A549 (cell line): ENCODE results near the gene ACRBP. TPM values are rescaled to one million over a fixed set of nuclear protein-coding genes. Genes with fewer than 3 reads are reported as not detected.
A peak's percentile ranks its signal among the peaks of the same experiment; 100 is the strongest.

Experiments
- ATAC-seq, 2 experiments: fragments of 200-7000 bp in 1 of 2; fragments of >200 bp in 1 of 2; cut with Nextera tagmentation in 1 of 2; cut with Tn5 transposase in 1 of 2; 3 replicates each; pipeline versions ENCODE4 v1.8.0 to v1.9.1; 2018 to 2020; ENCODE audit warnings: mild to moderate bottlenecking in 1 of 2, moderate library complexity in 1 of 2
- CTCF ChIA-PET: fragments of 300-600 bp; sonication (Branson Sonifier 250); formaldehyde crosslinking; extraction: SDS; loops from one replicate; lab custom pipeline; 2021; ENCODE audit warnings: antibody characterized with exemption, inconsistent platforms; lab: Yijun Ruan, JAX
- POLR2A ChIA-PET: fragments of 350-600 bp; formaldehyde crosslinking; extraction: SDS; loops from one replicate; lab custom pipeline; 2021; ENCODE audit warnings: antibody characterized with exemption, inconsistent platforms; lab: Yijun Ruan, JAX
- DNase-seq, 2 experiments: peaks; one replicate each; pipeline versions ENCODE4 v3.0.0 to v3.0.0-alpha.2; 2011 to 2016; ENCODE audit warnings: low read depth in 1 of 2, low spot score in 1 of 2
- FAIRE-seq: peaks from 2 replicates; lab custom pipeline; 2011; peaks lifted over from hg19 to GRCh38; lab: Jason Lieb, UNC
- H3K27ac ChIP-seq, 2 experiments: fragments of >200 bp; sonication (Bioruptor Twin); formaldehyde crosslinking; 3 replicates each; pipeline ENCODE4 v1.5.1; 2016 to 2017
- H3K4me1 ChIP-seq: fragments of >200 bp; sonication (Bioruptor Twin); formaldehyde crosslinking; 3 replicates; pipeline ENCODE4 v1.6.1; 2016
- H3K4me2 ChIP-seq: fragments of >200 bp; sonication (Bioruptor Twin); formaldehyde crosslinking; 3 replicates; pipeline ENCODE4 v1.6.1; 2016
- H3K4me3 ChIP-seq: fragments of >200 bp; sonication (Bioruptor Twin); formaldehyde crosslinking; 3 replicates; pipeline ENCODE4 v1.5.1; 2016
- H3K9me3 ChIP-seq: fragments of >200 bp; sonication (Bioruptor Twin); formaldehyde crosslinking; 3 replicates; pipeline ENCODE4 v1.6.1; 2016
- CBX2 ChIP-seq: fragments of 200-600 bp; sonication (generic); IDR thresholded peaks from 2 replicates; pipeline ENCODE4 v1.6.1; 2016; ENCODE audit warnings: low read depth, mild to moderate bottlenecking, borderline replicate concordance
- CBX8 ChIP-seq: fragments of 200-600 bp; sonication (generic); IDR thresholded peaks from 2 replicates; pipeline ENCODE4 v1.6.1; 2016
- CEBPB ChIP-seq, 2 experiments: fragments of >200 bp in 1 of 2; sonication (Bioruptor Twin) in 1 of 2; formaldehyde crosslinking in 1 of 2; IDR thresholded peaks; 2 replicates each; pipeline ENCODE4 v1.6.1; 2012 to 2016
- CHD2 ChIP-seq: fragments of 150-350 bp; IDR thresholded peaks from 2 replicates; pipeline ENCODE4 v1.6.1; 2014; ENCODE audit warnings: low read length; ENCODE audit not compliant: partially characterized antibody
- CHD4 ChIP-seq: fragments of 200-600 bp; sonication (generic); IDR thresholded peaks from 2 replicates; pipeline ENCODE4 v1.6.1; 2016; ENCODE audit warnings: antibody characterized with exemption, mild to moderate bottlenecking, borderline replicate concordance
- E2F6 ChIP-seq: IDR thresholded peaks from 2 replicates; pipeline ENCODE4 v1.6.1; 2012; ENCODE audit warnings: low read depth, borderline replicate concordance
- EP300 ChIP-seq, 2 experiments: fragments of >200 bp; sonication (Bioruptor Twin); formaldehyde crosslinking; IDR thresholded peaks; 2 replicates in 1 of 2; 3 replicates in 1 of 2; pipeline ENCODE4 v1.6.1; 2016 to 2017
- FOSB ChIP-seq: fragments of 250-450 bp; sonication (Bioruptor Pico); IDR thresholded peaks from 2 replicates; pipeline ENCODE4 v1.5.0; 2020; ENCODE audit warnings: mild to moderate bottlenecking, moderate library complexity
- HES2 ChIP-seq: fragments of >200 bp; sonication (Bioruptor Twin); formaldehyde crosslinking; IDR thresholded peaks from 2 replicates; pipeline ENCODE4 v1.6.1; 2016
- HEYL ChIP-seq: fragments of 250-450 bp; sonication (Bioruptor Pico); IDR thresholded peaks from 2 replicates; pipeline ENCODE4 v1.8.0; 2021; ENCODE audit warnings: mild to moderate bottlenecking, moderate library complexity
- JUN ChIP-seq, 2 experiments: fragments of >200 bp; sonication (Bioruptor Twin); formaldehyde crosslinking; IDR thresholded peaks; 2 replicates in 1 of 2; 3 replicates in 1 of 2; pipeline ENCODE4 v1.6.1; 2016 to 2017
- JUNB ChIP-seq: fragments of >200 bp; sonication (Bioruptor Twin); formaldehyde crosslinking; IDR thresholded peaks from 2 replicates; pipeline ENCODE4 v1.6.1; 2016
- KDM5A ChIP-seq: fragments of 200-600 bp; sonication (generic); IDR thresholded peaks from 2 replicates; pipeline ENCODE4 v1.6.1; 2016; ENCODE audit warnings: antibody characterized with exemption, mild to moderate bottlenecking
- MAFK ChIP-seq: fragments of 450-650 bp; IDR thresholded peaks from 2 replicates; pipeline ENCODE4 v1.6.1; 2014; ENCODE audit not compliant: partially characterized antibody
- NPAS2 ChIP-seq: fragments of 250-450 bp; sonication (Bioruptor Pico); IDR thresholded peaks from 2 replicates; pipeline ENCODE4 v1.8.0; 2022; ENCODE audit warnings: mild to moderate bottlenecking, moderate library complexity, borderline replicate concordance
- POLR2A ChIP-seq: IDR thresholded peaks from 2 replicates; pipeline ENCODE4 v1.6.1; 2012; ENCODE audit warnings: mild to moderate bottlenecking, low read length
- RAD21 ChIP-seq, 2 experiments: fragments of >200 bp in 1 of 2; sonication (Bioruptor Twin) in 1 of 2; formaldehyde crosslinking in 1 of 2; IDR thresholded peaks in 1 of 2; conservative IDR thresholded peaks in 1 of 2; 2 replicates in 1 of 2; 3 replicates in 1 of 2; pipeline ENCODE4 v1.6.1; 2012 to 2018; ENCODE audit warnings: inconsistent platforms in 1 of 2
- SMC3 ChIP-seq: fragments of >200 bp; sonication (Bioruptor Twin); formaldehyde crosslinking; IDR thresholded peaks from 3 replicates; pipeline ENCODE4 v1.6.1; 2018; ENCODE audit warnings: inconsistent platforms
- ZFP36 ChIP-seq: fragments of 450-650 bp; IDR thresholded peaks from 2 replicates; pipeline ENCODE4 v1.6.1; 2014; ENCODE audit warnings: borderline replicate concordance; ENCODE audit not compliant: partially characterized antibody
- WGBS: methylation state at CpG from one replicate; pipeline ENCODE4 v1.1.6; 2017; ENCODE audit errors: missing lambda C conversion rate; 5-methylcytosine and 5-hydroxymethylcytosine counted together
- polyA plus RNA-seq, 4 experiments: library from polyadenylated mRNA; depleted of rRNA in 3 of 4; stranded (reverse); fragments of >200 nt; fragmentation: RNase III in 1 of 4; extraction: RNeasy Plus Mini Kit Qiagen cat#74134 plus additional on column Dnase treatment in 1 of 4; gene quantifications; 2 replicates in 3 of 4; 3 replicates in 1 of 4; pipeline ENCODE4 v1.2.3, GENCODE V29; 2011 to 2017
- TF ChIP-seq, protein P1 (sequence below): IDR thresholded peaks from 2 replicates; pipeline ENCODE4 v1.6.1; 2012
- TF ChIP-seq, protein P2 (sequence below): fragments of >200 bp; sonication (Bioruptor Twin); formaldehyde crosslinking; IDR thresholded peaks from 3 replicates; pipeline ENCODE4 v1.5.1; 2016
- TF ChIP-seq, protein P3 (sequence below): IDR thresholded peaks from 2 replicates; pipeline ENCODE4 v1.6.1; 2012

Gene ACRBP
- polyA plus RNA-seq, 2 of the 4 experiments (the other 2 are of a cell fraction): 0.34 to 0.70 TPM

DNA sequence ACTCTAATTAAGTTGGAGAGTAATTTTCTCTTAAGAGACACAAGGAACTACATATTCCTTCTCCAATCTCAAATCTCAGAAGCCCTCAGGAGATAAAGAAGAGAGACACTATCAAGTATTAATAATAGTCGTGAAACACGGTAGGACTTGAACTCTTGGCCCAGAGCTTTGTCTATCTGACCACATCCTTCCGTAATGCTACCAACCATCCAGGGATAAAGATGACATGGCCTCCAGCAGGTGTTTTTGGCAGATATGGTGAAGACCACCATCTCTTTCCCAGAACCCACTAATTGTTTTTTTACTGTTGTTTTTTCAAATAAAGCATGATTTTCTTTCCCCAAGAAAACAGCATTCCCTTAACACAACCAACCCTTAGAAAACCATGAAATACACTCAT is 38.6 kb upstream of the ACRBP start:
- ChIA-PET POLR2A (no interaction called here), CTCF (interaction anchor here (0.6 to 1.7 kb wide), 6 partner anchors 9 to 115 kb away, joined by 3 to 5 read pairs (median 4); no protein-coding TSS in a partner anchor)
- no peak for TF ChIP-seq JUNB
- DNase-seq (no peak), ATAC-seq (no peak), FAIRE-seq (no peak)
- no peak overlapping the region for H3K4me2 ChIP-seq
- peaks cover 15% of the 10 kb centered on the region; the same call in 2 of the 3 replicates for H3K4me1 ChIP-seq
- H3K9me3 ChIP-seq: no peaks in the 10 kb centered on the region
- H3K4me3 ChIP-seq: no peak overlapping the region
- 95% methylated on average over 3 of the region's 3 CpGs for WGBS
- no peak overlapping the region for H3K27ac ChIP-seq

GRCh38 chr12:6684609-6685008 is 37.4 kb upstream of the ACRBP start:
- CTCF ChIA-PET: interaction anchor here (0.6 to 2.3 kb wide), 23 partner anchors 8 to 121 kb away, joined by 3 to 10 read pairs (median 4); partner anchors contain the start of gene COPS7A
- peak; percentile 56 to 69 for DNase-seq
- ATAC-seq: no peak
- no peak overlapping the region for H3K4me3 ChIP-seq
- WGBS: 63% methylated on average over 6 of the region's 6 CpGs
- TF ChIP-seq E2F6 (no peak), EP300 (IDR thresholded peaks at IDR 0.05) (no peak), CEBPB (IDR thresholded peaks at IDR 0.05) (peak in 1 of 2 experiments; percentile 60; a peak in 2 of 4 replicates), SMC3 (peak; percentile 21; the same call in 1 of the 3 replicates), MAFK (peak; percentile 31), RAD21 (conservative IDR thresholded peaks at IDR 0.05 in 1 of 2, IDR thresholded peaks at IDR 0.05 in 1 of 2) (peak; percentile 41 to 55; a peak in 3 of 5 replicates)
- TF ChIP-seq, protein P1, sequence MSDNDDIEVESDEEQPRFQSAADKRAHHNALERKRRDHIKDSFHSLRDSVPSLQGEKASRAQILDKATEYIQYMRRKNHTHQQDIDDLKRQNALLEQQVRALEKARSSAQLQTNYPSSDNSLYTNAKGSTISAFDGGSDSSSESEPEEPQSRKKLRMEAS: no peak
- TF ChIP-seq, protein P2, sequence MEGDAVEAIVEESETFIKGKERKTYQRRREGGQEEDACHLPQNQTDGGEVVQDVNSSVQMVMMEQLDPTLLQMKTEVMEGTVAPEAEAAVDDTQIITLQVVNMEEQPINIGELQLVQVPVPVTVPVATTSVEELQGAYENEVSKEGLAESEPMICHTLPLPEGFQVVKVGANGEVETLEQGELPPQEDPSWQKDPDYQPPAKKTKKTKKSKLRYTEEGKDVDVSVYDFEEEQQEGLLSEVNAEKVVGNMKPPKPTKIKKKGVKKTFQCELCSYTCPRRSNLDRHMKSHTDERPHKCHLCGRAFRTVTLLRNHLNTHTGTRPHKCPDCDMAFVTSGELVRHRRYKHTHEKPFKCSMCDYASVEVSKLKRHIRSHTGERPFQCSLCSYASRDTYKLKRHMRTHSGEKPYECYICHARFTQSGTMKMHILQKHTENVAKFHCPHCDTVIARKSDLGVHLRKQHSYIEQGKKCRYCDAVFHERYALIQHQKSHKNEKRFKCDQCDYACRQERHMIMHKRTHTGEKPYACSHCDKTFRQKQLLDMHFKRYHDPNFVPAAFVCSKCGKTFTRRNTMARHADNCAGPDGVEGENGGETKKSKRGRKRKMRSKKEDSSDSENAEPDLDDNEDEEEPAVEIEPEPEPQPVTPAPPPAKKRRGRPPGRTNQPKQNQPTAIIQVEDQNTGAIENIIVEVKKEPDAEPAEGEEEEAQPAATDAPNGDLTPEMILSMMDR: peak; percentile 67
- TF ChIP-seq, all 56 proteins: peak for 5
- Histone ChIP-seq H3K9me3 (no peaks in the 10 kb centered on the region), H3K4me1 (peaks cover 13% of the 10 kb centered on the region; the same call in 2 of the 3 replicates), H3K27ac (no peak overlapping the region), H3K4me2 (no peak overlapping the region)
- POLR2A ChIA-PET: interaction anchor here (1.2 to 1.4 kb wide), 2 partner anchors 9 to 39 kb away, joined by 3 to 4 read pairs; partner anchors contain the start of gene COPS7A
- no peak for FAIRE-seq

DNA sequence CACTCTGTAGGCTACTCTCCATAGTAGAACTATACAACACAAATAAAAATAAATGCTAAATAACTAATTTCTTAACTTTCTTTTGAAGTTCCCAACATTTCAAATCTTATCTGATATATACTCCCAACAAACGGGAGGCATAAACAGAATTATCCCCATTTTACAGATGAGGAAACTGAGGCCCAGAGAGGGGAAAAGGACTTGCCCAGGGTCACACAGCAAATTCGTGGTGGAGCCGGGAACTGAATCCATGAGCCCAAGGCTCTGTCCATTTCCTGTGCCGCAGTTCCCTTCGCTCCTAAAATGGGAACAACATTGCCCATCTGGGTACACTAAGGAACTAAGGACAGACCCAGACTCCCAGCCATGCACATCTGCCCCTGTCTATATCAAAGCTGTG is 29.7 kb upstream of the ACRBP start:
- no peak for ATAC-seq
- H3K4me1 ChIP-seq: no peaks in the 10 kb centered on the region
- CTCF ChIA-PET: interaction anchor here (1.0 to 3.1 kb wide), 4 partner anchors 8 to 76 kb away, joined by 3 to 11 read pairs (median 4); partner anchors contain the start of gene MLF2
- no peak overlapping the region for H3K4me3 ChIP-seq
- TF ChIP-seq CHD4 (no peak), CBX8 (no peak), CHD2 (no peak), KDM5A (no peak)
- TF ChIP-seq, protein P3, sequence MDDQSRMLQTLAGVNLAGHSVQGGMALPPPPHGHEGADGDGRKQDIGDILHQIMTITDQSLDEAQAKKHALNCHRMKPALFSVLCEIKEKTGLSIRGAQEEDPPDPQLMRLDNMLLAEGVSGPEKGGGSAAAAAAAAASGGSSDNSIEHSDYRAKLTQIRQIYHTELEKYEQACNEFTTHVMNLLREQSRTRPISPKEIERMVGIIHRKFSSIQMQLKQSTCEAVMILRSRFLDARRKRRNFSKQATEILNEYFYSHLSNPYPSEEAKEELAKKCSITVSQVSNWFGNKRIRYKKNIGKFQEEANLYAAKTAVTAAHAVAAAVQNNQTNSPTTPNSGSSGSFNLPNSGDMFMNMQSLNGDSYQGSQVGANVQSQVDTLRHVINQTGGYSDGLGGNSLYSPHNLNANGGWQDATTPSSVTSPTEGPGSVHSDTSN: no peak
- TF ChIP-seq, all 56 proteins: peak for 0
- Histone ChIP-seq H3K9me3 (no peaks in the 10 kb centered on the region), H3K4me2 (no peak overlapping the region), H3K27ac (no peak overlapping the region)
- POLR2A ChIA-PET: no interaction called here
- DNase-seq: no peak
- no peak for FAIRE-seq
- 87% methylated on average over 5 of the region's 5 CpGs for WGBS

DNA sequence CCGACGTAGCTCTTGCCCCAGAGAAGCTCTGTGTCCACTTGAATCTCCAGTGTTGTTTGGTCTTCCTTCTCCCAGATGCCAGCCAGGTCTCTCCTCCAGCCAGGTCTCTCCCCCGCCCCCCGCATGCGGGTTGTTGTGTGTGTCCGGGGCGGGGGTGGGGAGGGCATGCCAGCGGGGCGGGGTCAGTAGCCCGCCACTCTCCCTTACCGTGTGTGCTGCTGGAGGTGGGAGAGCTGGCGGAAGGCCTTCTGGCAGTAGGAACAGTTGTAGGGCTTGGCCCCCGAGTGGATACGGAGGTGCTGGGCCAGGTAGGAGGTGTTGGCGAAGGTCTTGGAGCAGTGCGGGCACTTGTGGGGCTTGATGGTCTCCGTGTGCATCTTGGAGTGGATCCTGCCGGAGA is 24.9 kb upstream of the ACRBP start:
- no peak for FAIRE-seq
- H3K9me3 ChIP-seq: no peaks in the 10 kb centered on the region
- H3K4me3 ChIP-seq: no peak overlapping the region
- WGBS: 92% methylated on average over 11 of the region's 18 CpGs
- ChIA-PET POLR2A (interaction anchor here (0.6 kb wide), 1 partner anchor 33 kb away, joined by 4 read pairs; no protein-coding TSS in a partner anchor), CTCF (interaction anchor here (1.8 kb wide), 1 partner anchor 17 kb away, joined by 6 read pairs; the partner anchor contains the start of gene ZNF384)
- no peak for DNase-seq
- TF ChIP-seq JUN (IDR thresholded peaks at IDR 0.05) (no peak), ZFP36 (no peak), RAD21 (conservative IDR thresholded peaks at IDR 0.05 in 1 of 2, IDR thresholded peaks at IDR 0.05 in 1 of 2) (no peak), HEYL (CRISPR knock-in tag) (no peak), CBX2 (no peak), FOSB (CRISPR knock-in tag) (no peak), HES2 (no peak), EP300 (IDR thresholded peaks at IDR 0.05) (no peak), NPAS2 (CRISPR knock-in tag) (no peak), POLR2A (no peak)
- no peaks in the 10 kb centered on the region for H3K4me1 ChIP-seq
- no peak for ATAC-seq
- no peak overlapping the region for H3K4me2 ChIP-seq
- no peak overlapping the region for H3K27ac ChIP-seq
